Measurements from ENCODE around the gene CNOT6L. TPM values are rescaled to one million over a fixed set of nuclear protein-coding genes. Genes with fewer than 3 reads are reported as not detected.

The CNOT6L gene
- total RNA-seq, 2 donors from 2014 or later: 26.0 to 37.1 TPM

- Mint-ChIP-seq H3K27me3 (ENCODE audit: insufficient read depth) (no peaks in the 10 kb centered on the region), H3K36me3 (ENCODE audit: low read depth) (no peaks in the 10 kb centered on the region), H3K9me3 (no peaks in the 10 kb centered on the region), H3K4me1 (no peaks in the 10 kb centered on the region), H3K4me3 (no peak overlapping the region), H3K27ac (no peak overlapping the region)
- no peak overlapping the region for H3K4me3 ChIP-seq (ENCODE audit: low read length)
- no peaks in the 10 kb centered on the region for H3K9me3 ChIP-seq (ENCODE audit: control insufficient read depth, low read length)
- no peak overlapping the region for H3K9ac ChIP-seq (ENCODE audit: extremely low read depth, low read length, poor library complexity, severe bottlenecking)
- H3K27ac ChIP-seq (ENCODE audit: low read depth, low read length): no peak overlapping the region
- H3K36me3 ChIP-seq (ENCODE audit: control insufficient read depth, insufficient read depth, low read length): no peaks in the 10 kb centered on the region
- no peak for TF ChIP-seq CTCF (conservative IDR thresholded peaks at IDR 0.05)
- 94% methylated on average over 1 of the region's 1 CpG; no CpG with 5 or more reads in 1 of the 2 experiments for WGBS, 2 experiments (ENCODE audit: insufficient coverage in 1 of 2, insufficient read length in 1 of 2)
- DNase-seq: no peak
- no peaks in the 10 kb centered on the region for H3K4me1 ChIP-seq (ENCODE audit: control insufficient read depth, insufficient read depth, low read length)
- H3K27me3 ChIP-seq (ENCODE audit: control insufficient read depth, insufficient read depth, low read length, poor library complexity, severe bottlenecking): no peaks in the 10 kb centered on the region
Observed at GRCh38 chr4:77856152-77856551, 37.0 kb upstream of the CNOT6L start.

- Histone ChIP-seq H3K4me1 (ENCODE audit: control insufficient read depth, insufficient read depth, low read length) (no peaks in the 10 kb centered on the region), H3K9me3 (ENCODE audit: control insufficient read depth, low read length) (no peaks in the 10 kb centered on the region), H3K27ac (ENCODE audit: low read depth, low read length) (no peak overlapping the region), H3K27me3 (ENCODE audit: control insufficient read depth, insufficient read depth, low read length, poor library complexity, severe bottlenecking) (no peaks in the 10 kb centered on the region), H3K36me3 (ENCODE audit: control insufficient read depth, insufficient read depth, low read length) (no peaks in the 10 kb centered on the region), H3K9ac (ENCODE audit: extremely low read depth, low read length, poor library complexity, severe bottlenecking) (no peak overlapping the region), H3K4me3 (ENCODE audit: low read length) (no peak overlapping the region)
- H3K4me3 Mint-ChIP-seq: no peak overlapping the region
- H3K9me3 Mint-ChIP-seq: no peaks in the 10 kb centered on the region
- no peaks in the 10 kb centered on the region for H3K27me3 Mint-ChIP-seq (ENCODE audit: insufficient read depth)
- DNase-seq: no peak
- H3K4me1 Mint-ChIP-seq: no peaks in the 10 kb centered on the region
- H3K36me3 Mint-ChIP-seq (ENCODE audit: low read depth): no peaks in the 10 kb centered on the region
- TF ChIP-seq CTCF (conservative IDR thresholded peaks at IDR 0.05): no peak
- no peak overlapping the region for H3K27ac Mint-ChIP-seq
- WGBS, 2 experiments (ENCODE audit: insufficient coverage in 1 of 2, insufficient read length in 1 of 2): 80 to 97% methylated on average over 1 to 7 of the region's 7 CpGs
Observed at GRCh38 chr4:77854431-77855111, 35.4 kb upstream of the CNOT6L start.

- Histone ChIP-seq H3K9ac (ENCODE audit: extremely low read depth, low read length, poor library complexity, severe bottlenecking) (no peak overlapping the region), H3K4me1 (ENCODE audit: control insufficient read depth, insufficient read depth, low read length) (no peaks in the 10 kb centered on the region), H3K27ac (ENCODE audit: low read depth, low read length) (no peak overlapping the region), H3K9me3 (ENCODE audit: control insufficient read depth, low read length) (no peaks in the 10 kb centered on the region), H3K27me3 (ENCODE audit: control insufficient read depth, insufficient read depth, low read length, poor library complexity, severe bottlenecking) (no peaks in the 10 kb centered on the region), H3K4me3 (ENCODE audit: low read length) (no peak overlapping the region), H3K36me3 (ENCODE audit: control insufficient read depth, insufficient read depth, low read length) (no peaks in the 10 kb centered on the region)
- Mint-ChIP-seq H3K27me3 (ENCODE audit: insufficient read depth) (no peaks in the 10 kb centered on the region), H3K36me3 (ENCODE audit: low read depth) (no peaks in the 10 kb centered on the region), H3K4me1 (no peaks in the 10 kb centered on the region), H3K27ac (no peak overlapping the region), H3K9me3 (no peaks in the 10 kb centered on the region), H3K4me3 (no peak overlapping the region)
- 50 to 78% methylated on average over 2 to 7 of the region's 7 CpGs for WGBS, 2 experiments (ENCODE audit: insufficient coverage in 1 of 2, insufficient read length in 1 of 2)
- TF ChIP-seq CTCF (conservative IDR thresholded peaks at IDR 0.05): no peak
- no peak for DNase-seq
Observed at GRCh38 chr4:77852892-77853495, 33.8 kb upstream of the CNOT6L start.
